MCF 10A (cell line): Measurements from ENCODE around the gene PPP2R2B. TPM values are rescaled to one million over a fixed set of nuclear protein-coding genes. Genes with fewer than 3 reads are reported as not detected.

Experiments used
- BruUV-seq: library from RNA; stranded (reverse); fragments of 400-500 nt; replicated peaks from 2 replicates; lab custom pipeline; 2021; lab: Mats Ljungman, UMichigan
- CTCF ChIA-PET: fragments of 300-600 bp; sonication (Branson Sonifier 250); formaldehyde crosslinking; extraction: SDS; loops from one replicate; lab custom pipeline; 2021; ENCODE audit warnings: antibody characterized with exemption, inconsistent platforms; lab: Yijun Ruan, JAX
- POLR2A ChIA-PET: fragments of 300-600, 350-650 bp; sonication (Branson Sonifier 250); formaldehyde crosslinking; extraction: SDS; loops from one replicate; lab custom pipeline; 2020; ENCODE audit warnings: antibody characterized with exemption, inconsistent platforms; lab: Yijun Ruan, JAX
- DNase-seq: peaks from one replicate; pipeline ENCODE4 v3.0.0-alpha.2; 2018; ENCODE audit not compliant: unreplicated experiment
- H3K27ac Mint-ChIP-seq: one replicate; pipeline ENCODE4 v1.8.0; 2022; ENCODE audit warnings: mild to moderate bottlenecking, low read depth, mixed read lengths; ENCODE audit not compliant: unreplicated experiment
- H3K27me3 Mint-ChIP-seq: one replicate; pipeline ENCODE4 v1.8.0; 2022; ENCODE audit warnings: mixed read lengths; ENCODE audit not compliant: insufficient read depth, unreplicated experiment
- H3K36me3 Mint-ChIP-seq: one replicate; pipeline ENCODE4 v1.8.0; 2022; ENCODE audit warnings: mild to moderate bottlenecking, moderate library complexity, mixed read lengths; ENCODE audit not compliant: insufficient read depth, unreplicated experiment
- H3K4me1 Mint-ChIP-seq: one replicate; pipeline ENCODE4 v1.8.0; 2022; ENCODE audit warnings: mixed read lengths; ENCODE audit not compliant: insufficient read depth, unreplicated experiment
- H3K4me3 Mint-ChIP-seq: one replicate; pipeline ENCODE4 v1.8.0; 2022; ENCODE audit warnings: mild to moderate bottlenecking, moderate library complexity, mixed read lengths; ENCODE audit not compliant: unreplicated experiment
- H3K9me3 Mint-ChIP-seq: one replicate; pipeline ENCODE4 v1.8.0; 2022; ENCODE audit warnings: mixed read lengths; ENCODE audit not compliant: unreplicated experiment
- CTCF ChIP-seq: fragments of 200-600 bp; IDR thresholded peaks from one replicate; pipeline ENCODE4 v1.8.0; 2022; ENCODE audit warnings: antibody characterized with exemption, mild to moderate bottlenecking; ENCODE audit not compliant: unreplicated experiment
- intact Hi-C: fragments of 100-400 bp; cut with micrococcal nuclease; formaldehyde crosslinking; loops from 2 replicates; pipeline ENCODE4 v1.14.1; 2022
- total RNA-seq: library from RNA; stranded (reverse); gene quantifications from 2 replicates; pipeline ENCODE4 v1.2.3, GENCODE V29; 2022

PPP2R2B gene
- total RNA-seq, 1 experiment from 2014 or later, result 0.54 TPM

- Mint-ChIP-seq H3K9me3 (no peaks in the 10 kb centered on the region), H3K36me3 (no peaks in the 10 kb centered on the region), H3K4me3 (no peak overlapping the region), H3K4me1 (no peaks in the 10 kb centered on the region), H3K27me3 (peaks cover 13% of the 10 kb centered on the region), H3K27ac (no peak overlapping the region)
- DNase-seq, result no peak
- no peak for TF ChIP-seq CTCF
- BruUV-seq, result no TSS peak
- CTCF ChIA-PET, result interaction anchor here (0.6 kb wide), 1 partner anchor 24 kb away, joined by 3 read pairs; no protein-coding TSS in a partner anchor
- intact Hi-C loops, result no loop called here
- POLR2A ChIA-PET, result no interaction called here
These were observed 30.4 kb downstream of the PPP2R2B start for GRCh38 chr5:146848133-146848532.

DNA sequence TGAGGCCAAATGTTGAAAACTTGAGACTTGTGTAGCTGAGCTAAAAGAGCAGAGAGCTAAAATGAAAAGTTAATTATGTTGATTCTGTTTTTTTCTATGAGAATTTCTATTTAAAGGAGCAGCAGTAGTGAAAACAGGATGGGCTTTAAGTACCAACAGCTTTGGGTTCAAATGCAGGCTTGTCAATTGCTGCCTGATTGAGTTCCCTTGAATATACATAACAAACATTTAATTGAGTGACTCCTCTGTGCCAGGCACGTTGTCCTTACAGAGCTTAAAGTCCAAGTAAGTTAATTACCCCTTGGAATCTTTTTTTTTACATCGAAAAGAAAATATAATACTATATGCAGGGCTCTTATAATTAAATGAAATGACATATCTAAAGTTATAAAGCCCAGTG, 38.5 kb downstream of the PPP2R2B start:
- no peak overlapping the region for H3K27ac Mint-ChIP-seq
- no peak for TF ChIP-seq CTCF
- H3K27me3 Mint-ChIP-seq, result no peaks in the 10 kb centered on the region
- H3K4me1 Mint-ChIP-seq, result no peaks in the 10 kb centered on the region
- H3K4me3 Mint-ChIP-seq, result no peak overlapping the region
- H3K36me3 Mint-ChIP-seq, result no peaks in the 10 kb centered on the region
- H3K9me3 Mint-ChIP-seq, result no peaks in the 10 kb centered on the region
- no peak for DNase-seq
- ChIA-PET POLR2A (no interaction called here), CTCF (interaction anchor here (1.2 kb wide), 2 partner anchors 126 to 349 kb away, joined by 3 read pairs; no protein-coding TSS in a partner anchor)
- no TSS peak for BruUV-seq
- intact Hi-C loops, result no loop called here

- peak; percentile 48 for DNase-seq
- no peaks in the 10 kb centered on the region for H3K4me1 Mint-ChIP-seq
- TF ChIP-seq CTCF, result no peak
- H3K9me3 Mint-ChIP-seq, result no peaks in the 10 kb centered on the region
- BruUV-seq, result no TSS peak
- no peaks in the 10 kb centered on the region for H3K36me3 Mint-ChIP-seq
- ChIA-PET POLR2A (interaction anchor here (0.6 kb wide), 1 partner anchor 11 kb away, joined by 3 read pairs; no protein-coding TSS in a partner anchor), CTCF (interaction anchor here (0.6 to 1.4 kb wide), 3 partner anchors 8 to 131 kb away, joined by 3 to 7 read pairs (median 4); no protein-coding TSS in a partner anchor)
- intact Hi-C loops, result no loop called here
- H3K4me3 Mint-ChIP-seq, result no peak overlapping the region
- H3K27ac Mint-ChIP-seq, result no peak overlapping the region
- no peaks in the 10 kb centered on the region for H3K27me3 Mint-ChIP-seq
These were observed 42.2 kb downstream of the PPP2R2B start for GRCh38 chr5:146836226-146836842.

- intact Hi-C loops, result no loop called here
- Mint-ChIP-seq H3K27ac (no peak overlapping the region), H3K9me3 (no peaks in the 10 kb centered on the region), H3K4me3 (no peak overlapping the region), H3K36me3 (no peaks in the 10 kb centered on the region), H3K4me1 (no peaks in the 10 kb centered on the region), H3K27me3 (no peaks in the 10 kb centered on the region)
- no peak for TF ChIP-seq CTCF
- peak; percentile 76 for DNase-seq
- no TSS peak for BruUV-seq
- ChIA-PET CTCF (interaction anchor here (0.6 to 1.6 kb wide), 6 partner anchors 14 to 701 kb away, joined by 3 to 5 read pairs (median 4); no protein-coding TSS in a partner anchor), POLR2A (interaction anchor here (0.5 to 0.8 kb wide), 2 partner anchors 9 to 308 kb away, joined by 3 to 5 read pairs; no protein-coding TSS in a partner anchor)
These were observed 45.4 kb downstream of the PPP2R2B start for GRCh38 chr5:146832985-146833732.
